Neutrophil (primary cell): ENCODE results near the gene ERI2.
A peak's percentile ranks its signal among the peaks of the same experiment; 100 is the strongest.

Experiments
- H3K27ac ChIP-seq: fragments of 200-600 bp; sonication (generic); 2 replicates; pipeline ENCODE4 v1.5.1; 2016; ENCODE audit warnings: mild to moderate bottlenecking, moderate library complexity
- H3K27me3 ChIP-seq: fragments of 200-600 bp; sonication (generic); 2 replicates; pipeline ENCODE4 v1.6.0; 2016; ENCODE audit warnings: mild to moderate bottlenecking
- H3K36me3 ChIP-seq: fragments of 200-600 bp; sonication (generic); 2 replicates; pipeline ENCODE4 v1.5.1; 2017
- H3K4me1 ChIP-seq, 2 experiments: fragments of 200-600 bp in 1 of 2; sonication (generic) in 1 of 2; 1 replicate in 1 of 2; 2 replicates in 1 of 2; pipeline versions ENCODE4 v1.5.1 to v1.6.1; 2013 to 2016; ENCODE audit warnings: low read depth in 1 of 2, low read length in 1 of 2, mild to moderate bottlenecking in 1 of 2, moderate library complexity in 1 of 2; ENCODE audit not compliant: control insufficient read depth in 1 of 2, insufficient read depth in 1 of 2
- H3K4me3 ChIP-seq, 2 experiments: fragments of 200-600 bp in 1 of 2; sonication (generic) in 1 of 2; 1 replicate in 1 of 2; 2 replicates in 1 of 2; pipeline ENCODE4 v1.5.1; 2013 to 2016; ENCODE audit warnings: low read depth in 1 of 2, low read length in 1 of 2, mild to moderate bottlenecking in 1 of 2, moderate library complexity in 1 of 2
- H3K9me3 ChIP-seq: fragments of 200-600 bp; sonication (generic); 2 replicates; pipeline ENCODE4 v1.5.1; 2016
- CTCF ChIP-seq: fragments of 200-600 bp; sonication (generic); IDR thresholded peaks from 2 replicates; pipeline ENCODE4 v1.5.1; 2016; ENCODE audit warnings: antibody characterized with exemption

The ERI2 gene

GRCh38 chr16:20806168-20807050, at the start of gene ERI2, which contains the start of gene REXO5:
Gene ERI2, minus strand, starts transcription at chr16:20806472. Its CDS starts 42 bp downstream, at chr16:20806430.
Gene REXO5, plus strand, starts transcription at chr16:20806527. Its CDS starts 427 bp downstream, at chr16:20806954.
- Histone ChIP-seq H3K9me3 (no peaks in the 10 kb centered on the region), H3K27me3 (no peaks in the 10 kb centered on the region), H3K4me1 (peaks cover 24 to 26% of the 10 kb centered on the region in 2 experiments), H3K4me3 (peak within 1 kb of the TSS; percentile 64 to 79), H3K27ac (peak within 1 kb of the TSS; percentile 83), H3K36me3 (no peaks in the 10 kb centered on the region)
- no peak for TF ChIP-seq CTCF

- Histone ChIP-seq H3K27me3 (no peaks in the 10 kb centered on the region), H3K27ac (no peak overlapping the region), H3K36me3 (peaks cover 13% of the 10 kb centered on the region), H3K4me1 (peaks cover 0 to 7% of the 10 kb centered on the region in 2 experiments), H3K9me3 (no peaks in the 10 kb centered on the region), H3K4me3 (no peak overlapping the region)
- TF ChIP-seq CTCF = no peak
Observed at GRCh38 chr16:20854963-20855362, 48.7 kb upstream of the ERI2 start.

GRCh38 chr16:20853981-20854620, 47.8 kb upstream of the ERI2 start:
- no peaks in the 10 kb centered on the region for H3K9me3 ChIP-seq
- no peak for TF ChIP-seq CTCF
- no peak overlapping the region for H3K27ac ChIP-seq
- H3K36me3 ChIP-seq = peaks cover 8% of the 10 kb centered on the region
- no peak overlapping the region for H3K4me3 ChIP-seq
- peaks cover 8 to 15% of the 10 kb centered on the region in 2 experiments for H3K4me1 ChIP-seq
- no peaks in the 10 kb centered on the region for H3K27me3 ChIP-seq

GRCh38 chr16:20853143-20853542, 46.9 kb upstream of the ERI2 start:
- TF ChIP-seq CTCF = no peak
- H3K36me3 ChIP-seq = peaks cover 8% of the 10 kb centered on the region
- H3K4me1 ChIP-seq = peaks cover 8 to 15% of the 10 kb centered on the region in 2 experiments
- H3K9me3 ChIP-seq = no peaks in the 10 kb centered on the region
- H3K4me3 ChIP-seq = no peak overlapping the region
- H3K27ac ChIP-seq = no peak overlapping the region
- H3K27me3 ChIP-seq = no peaks in the 10 kb centered on the region

- H3K4me1 ChIP-seq = peaks cover 8 to 15% of the 10 kb centered on the region in 2 experiments
- H3K27me3 ChIP-seq = no peaks in the 10 kb centered on the region
- peak overlapping the region; percentile 16 for H3K27ac ChIP-seq
- no peak for TF ChIP-seq CTCF
- H3K4me3 ChIP-seq = no peak overlapping the region
- no peaks in the 10 kb centered on the region for H3K9me3 ChIP-seq
- peaks cover 8% of the 10 kb centered on the region for H3K36me3 ChIP-seq
Observed at GRCh38 chr16:20851601-20852000, 45.3 kb upstream of the ERI2 start.
